Liver (tissue), 3 donors: ENCODE results near the gene MAN1C1.

Experiments used
- CTCF ChIP-seq: fragments of 150-350 bp; IDR thresholded peaks from 2 replicates; pipeline ENCODE4 v1.5.1; 2017; ENCODE audit warnings: improper control_type of control experiment, low read depth, low read length; ENCODE audit not compliant: missing input control
- GABPA ChIP-seq, 2 donors: IDR thresholded peaks in 1 of 2; conservative IDR thresholded peaks in 1 of 2; 2 replicates each; pipeline ENCODE4 v1.6.1; 2016; ENCODE audit warnings: antibody characterized with exemption in 2 of 2, mild to moderate bottlenecking in 1 of 2, moderate library complexity in 1 of 2
- MAX ChIP-seq: IDR thresholded peaks from 2 replicates; pipeline ENCODE4 v1.6.1; 2016; ENCODE audit warnings: antibody characterized with exemption
- RAD21 ChIP-seq, 2 donors: IDR thresholded peaks; 2 replicates each; pipeline ENCODE4 v1.6.1; 2016; ENCODE audit warnings: antibody characterized with exemption in 2 of 2, mild to moderate bottlenecking in 2 of 2
- REST ChIP-seq: IDR thresholded peaks from 2 replicates; pipeline ENCODE4 v1.6.1; 2016; ENCODE audit warnings: antibody characterized with exemption, mild to moderate bottlenecking
- SP1 ChIP-seq: IDR thresholded peaks from 2 replicates; pipeline ENCODE4 v1.6.1; 2018; ENCODE audit warnings: antibody characterized with exemption, mild to moderate bottlenecking
- YY1 ChIP-seq: IDR thresholded peaks from 2 replicates; pipeline ENCODE4 v1.6.1; 2016; ENCODE audit warnings: antibody characterized with exemption, mild to moderate bottlenecking
- donor health status: healthy.
- donor health status: healthy.

- no peak for TF ChIP-seq GABPA (IDR thresholded peaks at IDR 0.05 in 1 of 2, conservative IDR thresholded peaks at IDR 0.05 in 1 of 2)
- no peak for TF ChIP-seq CTCF
- TF ChIP-seq MAX: no peak
- no peak for TF ChIP-seq REST
- no peak for TF ChIP-seq YY1
- TF ChIP-seq RAD21 (IDR thresholded peaks at IDR 0.05): no peak
- no peak for TF ChIP-seq SP1
Measured at GRCh38 chr1:25821630-25822091, 205.1 kb downstream of the MAN1C1 start.
